SW 1271 (cell line): ENCODE results near the gene CTXND2.
"Not testable (repeated sequence)": the region's sequence is repeated elsewhere in the genome, so short reads cannot be mapped to it uniquely, and the experiment has no call there.

ENCODE experiments used
- DNase-seq, 2 experiments: peaks; one replicate each; lab custom pipeline; 2025; lab: John Stamatoyannopoulos, UW

Gene CTXND2

GRCh38 chr1:150887018-150887417 is at the start of gene CTXND2:
Gene CTXND2 (plus strand): TSS chr1:150887136. CDS start chr1:150912315, 25,179 bp downstream.
- DNase-seq = no peak

- not testable (repeated sequence) for DNase-seq
Measured at GRCh38 chr1:150840850-150841249, 46.1 kb upstream of the CTXND2 start.

- DNase-seq = no peak
Measured at GRCh38 chr1:150841626-150842025, 45.3 kb upstream of the CTXND2 start.

- no peak for DNase-seq
Measured at GRCh38 chr1:150842343-150842742, 44.6 kb upstream of the CTXND2 start.

- no peak for DNase-seq
Measured at GRCh38 chr1:150842964-150843363, 44.0 kb upstream of the CTXND2 start.

GRCh38 chr1:150843474-150843873 is 43.5 kb upstream of the CTXND2 start:
- no peak for DNase-seq

GRCh38 chr1:150846473-150847146 is 40.3 kb upstream of the CTXND2 start:
- no peak for DNase-seq

GRCh38 chr1:150850801-150851362 is 36.1 kb upstream of the CTXND2 start:
- not testable (repeated sequence) for DNase-seq

- not testable (repeated sequence) for DNase-seq
Measured at GRCh38 chr1:150852734-150853133, 34.2 kb upstream of the CTXND2 start.

GRCh38 chr1:150863724-150864123 is 23.2 kb upstream of the CTXND2 start:
- DNase-seq = no peak

- not testable (repeated sequence) for DNase-seq
Measured at GRCh38 chr1:150864200-150864599, 22.7 kb upstream of the CTXND2 start.

GRCh38 chr1:150869683-150870082 is 17.3 kb upstream of the CTXND2 start:
- DNase-seq = no peak

GRCh38 chr1:150872572-150872971 is 14.4 kb upstream of the CTXND2 start:
- no peak for DNase-seq

- no peak for DNase-seq
Measured at GRCh38 chr1:150873521-150873920, 13.4 kb upstream of the CTXND2 start.

GRCh38 chr1:150874455-150875196 is 12.3 kb upstream of the CTXND2 start:
- no peak for DNase-seq

GRCh38 chr1:150875197-150876118 is 11.5 kb upstream of the CTXND2 start:
- DNase-seq = peak in 1 of 2 experiments; percentile 47

- peak; percentile 29 to 47 for DNase-seq
Measured at GRCh38 chr1:150876119-150876454, 10.8 kb upstream of the CTXND2 start.

- DNase-seq = not testable (repeated sequence)
Measured at GRCh38 chr1:150878931-150879330, 8.0 kb upstream of the CTXND2 start.

- DNase-seq = no peak
Measured at GRCh38 chr1:150881331-150882070, 5.4 kb upstream of the CTXND2 start.

- DNase-seq = not testable (repeated sequence)
Measured at GRCh38 chr1:150883121-150883520, 3.8 kb upstream of the CTXND2 start.

- DNase-seq = no peak
Measured at GRCh38 chr1:150888727-150889126, 1.8 kb downstream of the CTXND2 start.
